PC-9 (cell line): ENCODE measurements around the gene TAF11L2. TPM values are rescaled to one million over a fixed set of nuclear protein-coding genes. Genes with fewer than 3 reads are reported as not detected.
"Not testable (repeated sequence)": the region's sequence is repeated elsewhere in the genome, so short reads cannot be mapped to it uniquely, and the experiment has no call there.

Experiments
- Bru-seq: library from RNA; stranded (reverse); fragments of 400-500 nt; gene quantifications from one replicate; lab custom pipeline; 2021; lab: Mats Ljungman, UMichigan
- BruChase-seq, 2 experiments: library from RNA; stranded (reverse); fragments of 400-500 nt; gene quantifications; one replicate each; lab custom pipeline; 2021; lab: Mats Ljungman, UMichigan
- BruUV-seq: library from RNA; stranded (reverse); fragments of 400-500 nt; replicated peaks from 2 replicates; lab custom pipeline; 2021; lab: Mats Ljungman, UMichigan
- CTCF ChIA-PET: fragments of 300-600 bp; sonication (Branson Sonifier 250); formaldehyde crosslinking; loops from one replicate; lab custom pipeline; 2022; ENCODE audit warnings: antibody characterized with exemption; lab: Charles Lee
- POLR2A ChIA-PET: fragments of 300-600 bp; sonication (Branson Sonifier 250); formaldehyde crosslinking; loops from one replicate; lab custom pipeline; 2022; ENCODE audit warnings: antibody characterized with exemption; ENCODE audit not compliant: unreplicated experiment; lab: Charles Lee
- DNase-seq, 2 experiments: peaks; one replicate each; pipeline versions ENCODE4 v3.0.0 to v3.0.0-alpha.2; 2015 to 2022; ENCODE audit warnings: mixed read lengths in 1 of 2
- H2AFZ ChIP-seq: fragments of 200-600 bp; sonication (generic); 2 replicates; pipeline ENCODE4 v1.8.1; 2017; ENCODE audit warnings: antibody characterized with exemption
- H3F3A ChIP-seq: fragments of 200-600 bp; sonication (generic); 2 replicates; pipeline ENCODE4 v1.8.1; 2017; ENCODE audit warnings: antibody characterized with exemption, mild to moderate bottlenecking, low read depth; ENCODE audit not compliant: insufficient read depth
- H3K27ac ChIP-seq: fragments of 200-600 bp; sonication (generic); 2 replicates; pipeline ENCODE4 v1.6.1; 2016; ENCODE audit warnings: mixed run types
- H3K27me3 ChIP-seq: fragments of 200-600 bp; sonication (generic); 2 replicates; pipeline ENCODE4 v1.6.1; 2016; ENCODE audit warnings: low read depth, mixed run types; ENCODE audit not compliant: insufficient read depth
- H3K36me3 ChIP-seq: fragments of 200-600 bp; sonication (generic); 2 replicates; pipeline ENCODE4 v1.6.1; 2016; ENCODE audit warnings: low read depth, mixed run types
- H3K4me1 ChIP-seq: fragments of 200-600 bp; sonication (generic); replicated peaks from 2 replicates; pipeline ENCODE4 v1.6.1; 2016; ENCODE audit warnings: mixed run types; ENCODE audit not compliant: insufficient read depth
- H3K4me2 ChIP-seq: fragments of 200-600 bp; sonication (generic); 2 replicates; pipeline ENCODE4 v1.6.1; 2017; ENCODE audit warnings: mixed run types
- H3K4me3 ChIP-seq: fragments of 200-600 bp; sonication (generic); 2 replicates; pipeline ENCODE4 v1.6.1; 2016; ENCODE audit warnings: mixed run types
- H3K79me2 ChIP-seq: fragments of 200-600 bp; sonication (generic); 2 replicates; pipeline ENCODE4 v1.6.1; 2017; ENCODE audit warnings: low read depth, mixed run types
- H3K9me2 ChIP-seq: fragments of 200-600 bp; sonication (generic); 2 replicates; pipeline ENCODE4 v1.8.1; 2017; ENCODE audit warnings: mild to moderate bottlenecking; ENCODE audit not compliant: insufficient read depth
- H3K9me3 ChIP-seq: fragments of 200-600 bp; sonication (generic); 2 replicates; pipeline ENCODE4 v1.8.1; 2016; ENCODE audit warnings: low read depth; ENCODE audit not compliant: insufficient read depth
- H4K20me1 ChIP-seq: fragments of 200-600 bp; sonication (generic); 2 replicates; pipeline ENCODE4 v1.8.1; 2017; ENCODE audit not compliant: insufficient read depth
- EZH2 ChIP-seq: fragments of 200-600 bp; sonication (generic); IDR thresholded peaks from 2 replicates; pipeline ENCODE4 v1.8.0; 2017; ENCODE audit warnings: antibody characterized with exemption, low read depth
- intact Hi-C: fragments of 100-400 bp; cut with micrococcal nuclease; formaldehyde crosslinking; loops from one replicate; pipeline ENCODE4 v1.10.0; 2022; ENCODE audit not compliant: unreplicated experiment
- long read RNA-seq: library from polyadenylated mRNA; stranded (forward); transcript quantifications from one replicate; pipeline ENCODE4 v2.0.0, GENCODE V29; 2022
- total RNA-seq: library from RNA; stranded (reverse); gene quantifications from 2 replicates; pipeline ENCODE4 v1.2.3, GENCODE V29; 2021
- TF ChIP-seq, protein P1 (sequence below): fragments of 200-600 bp; sonication (generic); conservative IDR thresholded peaks from 2 replicates; pipeline ENCODE4 v1.6.1; 2017; ENCODE audit warnings: mixed run types, antibody characterized with exemption, mild to moderate bottlenecking, moderate library complexity

Gene TAF11L2
- total RNA-seq (not detected in 2 replicates), Bru-seq, nascent RNA (not detected), BruChase-seq, experiment 1, labeled RNA remaining after a 2-hour chase (not detected), BruChase-seq, experiment 2, labeled RNA remaining after a 6-hour chase (not detected)
- long read RNA-seq = 0 reads

DNA sequence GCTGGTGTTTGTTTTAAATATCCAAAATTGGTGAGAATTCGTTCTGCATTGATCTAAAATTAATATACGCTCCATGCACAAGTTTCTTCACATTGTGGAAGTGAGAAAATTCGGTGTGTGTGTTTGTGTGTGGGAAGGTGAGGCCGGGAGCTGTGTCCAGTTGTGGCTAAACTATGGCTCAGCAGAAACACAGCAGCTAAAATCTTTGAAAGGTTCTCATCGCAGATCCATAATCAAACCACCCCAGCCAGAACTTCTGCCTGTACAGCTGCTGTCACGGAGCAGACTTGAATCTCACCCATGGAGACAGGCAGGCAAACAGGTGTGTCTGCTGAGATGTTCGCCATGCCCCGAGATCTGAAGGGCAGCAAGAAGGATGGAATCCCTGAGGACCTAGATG, at the start of gene TAF11L2:
Gene TAF11L2 (plus strand): TSS at position 301 of the 400 bp plus-strand sequence.
- H2AFZ ChIP-seq, CTCF ChIA-PET, H3K4me2 ChIP-seq, H3K9me3 ChIP-seq, H4K20me1 ChIP-seq, H3K36me3 ChIP-seq, POLR2A ChIA-PET, H3K4me1 ChIP-seq, H3F3A ChIP-seq, H3K4me3 ChIP-seq, BruUV-seq, H3K9me2 ChIP-seq, DNase-seq, intact Hi-C loops, H3K79me2 ChIP-seq, H3K27ac ChIP-seq: not testable (repeated sequence)
- H3K27me3 ChIP-seq = peaks cover 36% of the 10 kb centered on the region

- no peak for DNase-seq
- BruUV-seq = no TSS peak
- Histone ChIP-seq H3K4me2 (no peak overlapping the region), H2AFZ (no peak overlapping the region), H3K27ac (no peak overlapping the region), H4K20me1 (no peaks in the 10 kb centered on the region), H3K9me2 (no peaks in the 10 kb centered on the region), H3F3A (no peaks in the 10 kb centered on the region), H3K4me1 (peaks cover 7% of the 10 kb centered on the region), H3K27me3 (no peaks in the 10 kb centered on the region; the same call in 1 of the 2 replicates), H3K4me3 (no peak overlapping the region), H3K79me2 (no peaks in the 10 kb centered on the region), H3K9me3 (no peaks in the 10 kb centered on the region), H3K36me3 (no peaks in the 10 kb centered on the region)
- CTCF ChIA-PET = no interaction called here
- TF ChIP-seq EZH2 = no peak
- TF ChIP-seq, protein P1, sequence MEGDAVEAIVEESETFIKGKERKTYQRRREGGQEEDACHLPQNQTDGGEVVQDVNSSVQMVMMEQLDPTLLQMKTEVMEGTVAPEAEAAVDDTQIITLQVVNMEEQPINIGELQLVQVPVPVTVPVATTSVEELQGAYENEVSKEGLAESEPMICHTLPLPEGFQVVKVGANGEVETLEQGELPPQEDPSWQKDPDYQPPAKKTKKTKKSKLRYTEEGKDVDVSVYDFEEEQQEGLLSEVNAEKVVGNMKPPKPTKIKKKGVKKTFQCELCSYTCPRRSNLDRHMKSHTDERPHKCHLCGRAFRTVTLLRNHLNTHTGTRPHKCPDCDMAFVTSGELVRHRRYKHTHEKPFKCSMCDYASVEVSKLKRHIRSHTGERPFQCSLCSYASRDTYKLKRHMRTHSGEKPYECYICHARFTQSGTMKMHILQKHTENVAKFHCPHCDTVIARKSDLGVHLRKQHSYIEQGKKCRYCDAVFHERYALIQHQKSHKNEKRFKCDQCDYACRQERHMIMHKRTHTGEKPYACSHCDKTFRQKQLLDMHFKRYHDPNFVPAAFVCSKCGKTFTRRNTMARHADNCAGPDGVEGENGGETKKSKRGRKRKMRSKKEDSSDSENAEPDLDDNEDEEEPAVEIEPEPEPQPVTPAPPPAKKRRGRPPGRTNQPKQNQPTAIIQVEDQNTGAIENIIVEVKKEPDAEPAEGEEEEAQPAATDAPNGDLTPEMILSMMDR = no peak
- intact Hi-C loops = no loop called here
- POLR2A ChIA-PET = no interaction called here
Measured at GRCh38 chr5:17448877-17449276, 49.2 kb upstream of the TAF11L2 start.

DNA sequence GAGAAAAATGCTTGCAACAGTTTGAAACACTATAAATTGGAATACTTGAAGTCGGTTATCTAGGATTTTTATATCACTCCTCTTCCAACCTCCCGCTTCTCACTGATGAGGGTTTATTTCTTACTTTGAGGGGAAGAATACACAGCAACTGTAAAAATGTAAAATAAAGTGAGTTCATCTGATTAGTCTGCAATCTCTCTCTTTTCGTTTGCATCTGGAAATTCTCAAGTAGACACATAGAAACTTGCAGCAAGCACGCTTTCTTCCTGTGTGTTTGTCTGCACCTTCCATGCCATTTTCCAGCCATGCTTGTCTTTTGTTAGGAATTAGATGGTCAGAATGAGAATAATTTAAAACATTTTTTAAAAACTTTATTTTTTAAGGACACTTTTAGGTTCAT, 45.1 kb upstream of the TAF11L2 start:
- Histone ChIP-seq H3K79me2 (no peaks in the 10 kb centered on the region), H3F3A (no peaks in the 10 kb centered on the region), H3K4me2 (no peak overlapping the region), H3K9me3 (no peaks in the 10 kb centered on the region), H3K4me1 (no peaks in the 10 kb centered on the region), H3K4me3 (no peak overlapping the region), H3K9me2 (no peaks in the 10 kb centered on the region), H2AFZ (no peak overlapping the region), H3K36me3 (no peaks in the 10 kb centered on the region), H4K20me1 (no peaks in the 10 kb centered on the region), H3K27ac (no peak overlapping the region), H3K27me3 (no peaks in the 10 kb centered on the region; the same call in 1 of the 2 replicates)
- intact Hi-C loops = no loop called here
- TF ChIP-seq, protein P1 = no peak
- no peak for TF ChIP-seq EZH2
- DNase-seq = no peak
- BruUV-seq = no TSS peak
- ChIA-PET CTCF (no interaction called here), POLR2A (no interaction called here)

GRCh38 chr5:17455942-17456341, 42.1 kb upstream of the TAF11L2 start:
- no peaks in the 10 kb centered on the region for H3K9me2 ChIP-seq
- H4K20me1 ChIP-seq = no peaks in the 10 kb centered on the region
- intact Hi-C loops = no loop called here
- no peaks in the 10 kb centered on the region for H3K4me1 ChIP-seq
- H3F3A ChIP-seq = no peaks in the 10 kb centered on the region
- TF ChIP-seq, protein P1 = no peak
- TF ChIP-seq EZH2 = no peak
- no peak overlapping the region for H3K27ac ChIP-seq
- ChIA-PET POLR2A (no interaction called here), CTCF (no interaction called here)
- H3K4me2 ChIP-seq = no peak overlapping the region
- H3K27me3 ChIP-seq = no peaks in the 10 kb centered on the region; the same call in 1 of the 2 replicates
- H3K9me3 ChIP-seq = no peaks in the 10 kb centered on the region
- H2AFZ ChIP-seq = no peak overlapping the region
- no peaks in the 10 kb centered on the region for H3K36me3 ChIP-seq
- H3K79me2 ChIP-seq = no peaks in the 10 kb centered on the region
- H3K4me3 ChIP-seq = no peak overlapping the region
- no TSS peak for BruUV-seq
- DNase-seq = no peak
